Measurements from ENCODE around the gene CHST3.

Gene CHST3

DNA sequence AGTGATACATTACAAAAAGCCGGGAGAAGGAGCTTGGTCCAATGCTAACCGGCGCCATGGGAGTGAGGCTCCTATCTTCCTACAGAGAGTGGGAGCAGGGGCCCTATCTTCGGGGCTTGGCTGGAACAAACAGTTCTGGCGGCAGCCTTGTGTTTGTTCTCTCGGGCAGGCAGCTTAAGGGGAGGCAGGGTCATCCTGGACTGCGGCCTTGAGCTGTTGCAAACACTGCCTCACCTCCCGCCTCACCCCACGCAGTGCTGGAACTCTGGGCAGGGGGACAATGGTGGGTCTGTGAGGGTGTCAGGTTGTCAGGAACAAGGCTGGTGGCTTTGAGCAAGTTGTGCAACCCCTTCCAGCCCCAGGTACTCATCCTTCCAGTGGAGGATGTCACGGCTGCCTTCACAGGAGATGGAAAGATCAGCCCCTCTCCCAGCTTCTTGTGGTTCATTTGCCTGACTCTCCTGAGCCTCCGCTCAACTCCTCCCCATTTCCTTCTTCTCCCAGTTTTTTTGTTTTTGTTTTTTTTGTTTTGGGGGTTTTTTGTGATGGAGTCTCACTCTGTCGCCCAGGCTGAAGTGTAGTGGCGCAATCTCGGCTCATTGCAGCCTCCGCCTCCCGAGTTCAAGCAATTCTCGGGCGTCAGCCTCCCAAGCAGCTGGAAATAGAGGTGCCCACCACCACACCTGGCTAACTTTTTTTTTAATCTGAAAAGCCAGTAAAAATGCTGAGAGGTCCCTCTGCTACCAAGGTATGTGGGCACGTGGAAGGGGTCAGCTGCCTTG is 66.8 kb downstream of the CHST3 start:
- TF ChIP-seq TCF12 (IDR thresholded peaks at IDR 0.05; ENCODE audit: low read depth) (no peak), YY1 (IDR thresholded peaks at IDR 0.05; ENCODE audit: low read depth) (no peak), CEBPB (IDR thresholded peaks at IDR 0.05) (no peak), TAF1 (IDR thresholded peaks at IDR 0.05; ENCODE audit: low read depth) (no peak), TEAD4 (IDR thresholded peaks at IDR 0.05) (no peak), CREB1 (IDR thresholded peaks at IDR 0.05; ENCODE audit: low read depth) (no peak), RAD21 (IDR thresholded peaks at IDR 0.05; ENCODE audit: low read depth) (no peak), EP300 (IDR thresholded peaks at IDR 0.05; ENCODE audit: borderline replicate concordance) (no peak)
- TF ChIP-seq, protein P1, sequence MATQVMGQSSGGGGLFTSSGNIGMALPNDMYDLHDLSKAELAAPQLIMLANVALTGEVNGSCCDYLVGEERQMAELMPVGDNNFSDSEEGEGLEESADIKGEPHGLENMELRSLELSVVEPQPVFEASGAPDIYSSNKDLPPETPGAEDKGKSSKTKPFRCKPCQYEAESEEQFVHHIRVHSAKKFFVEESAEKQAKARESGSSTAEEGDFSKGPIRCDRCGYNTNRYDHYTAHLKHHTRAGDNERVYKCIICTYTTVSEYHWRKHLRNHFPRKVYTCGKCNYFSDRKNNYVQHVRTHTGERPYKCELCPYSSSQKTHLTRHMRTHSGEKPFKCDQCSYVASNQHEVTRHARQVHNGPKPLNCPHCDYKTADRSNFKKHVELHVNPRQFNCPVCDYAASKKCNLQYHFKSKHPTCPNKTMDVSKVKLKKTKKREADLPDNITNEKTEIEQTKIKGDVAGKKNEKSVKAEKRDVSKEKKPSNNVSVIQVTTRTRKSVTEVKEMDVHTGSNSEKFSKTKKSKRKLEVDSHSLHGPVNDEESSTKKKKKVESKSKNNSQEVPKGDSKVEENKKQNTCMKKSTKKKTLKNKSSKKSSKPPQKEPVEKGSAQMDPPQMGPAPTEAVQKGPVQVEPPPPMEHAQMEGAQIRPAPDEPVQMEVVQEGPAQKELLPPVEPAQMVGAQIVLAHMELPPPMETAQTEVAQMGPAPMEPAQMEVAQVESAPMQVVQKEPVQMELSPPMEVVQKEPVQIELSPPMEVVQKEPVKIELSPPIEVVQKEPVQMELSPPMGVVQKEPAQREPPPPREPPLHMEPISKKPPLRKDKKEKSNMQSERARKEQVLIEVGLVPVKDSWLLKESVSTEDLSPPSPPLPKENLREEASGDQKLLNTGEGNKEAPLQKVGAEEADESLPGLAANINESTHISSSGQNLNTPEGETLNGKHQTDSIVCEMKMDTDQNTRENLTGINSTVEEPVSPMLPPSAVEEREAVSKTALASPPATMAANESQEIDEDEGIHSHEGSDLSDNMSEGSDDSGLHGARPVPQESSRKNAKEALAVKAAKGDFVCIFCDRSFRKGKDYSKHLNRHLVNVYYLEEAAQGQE (IDR thresholded peaks at IDR 0.05; ENCODE audit: low read depth) = no peak
- TF ChIP-seq, protein P2, sequence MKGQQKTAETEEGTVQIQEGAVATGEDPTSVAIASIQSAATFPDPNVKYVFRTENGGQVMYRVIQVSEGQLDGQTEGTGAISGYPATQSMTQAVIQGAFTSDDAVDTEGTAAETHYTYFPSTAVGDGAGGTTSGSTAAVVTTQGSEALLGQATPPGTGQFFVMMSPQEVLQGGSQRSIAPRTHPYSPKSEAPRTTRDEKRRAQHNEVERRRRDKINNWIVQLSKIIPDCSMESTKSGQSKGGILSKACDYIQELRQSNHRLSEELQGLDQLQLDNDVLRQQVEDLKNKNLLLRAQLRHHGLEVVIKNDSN (IDR thresholded peaks at IDR 0.05) = no peak

DNA sequence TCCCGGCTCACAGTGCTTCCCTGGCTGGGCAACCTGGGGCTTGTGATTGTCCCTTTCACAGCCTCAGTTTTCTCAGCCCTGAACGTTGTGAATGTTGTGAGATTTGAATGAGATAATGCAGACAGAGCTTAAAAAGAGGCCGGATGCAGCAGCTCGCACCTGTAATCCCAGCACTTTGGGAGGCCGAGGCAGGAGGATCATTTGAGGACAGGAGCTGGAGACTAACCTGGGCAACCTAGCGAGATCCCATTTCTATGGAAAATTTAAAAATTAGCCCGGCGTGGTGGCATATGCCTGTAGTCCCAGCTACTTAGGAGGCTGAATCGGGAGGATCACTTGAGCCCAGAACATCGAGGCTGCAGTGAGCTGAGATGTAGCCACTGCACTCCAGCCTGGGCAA is 67.5 kb downstream of the CHST3 start:
- TF ChIP-seq CEBPB (IDR thresholded peaks at IDR 0.05) = no peak
- no peak for TF ChIP-seq FOXM1 (IDR thresholded peaks at IDR 0.05; ENCODE audit: borderline replicate concordance, low read depth)
- TF ChIP-seq, protein P3, sequence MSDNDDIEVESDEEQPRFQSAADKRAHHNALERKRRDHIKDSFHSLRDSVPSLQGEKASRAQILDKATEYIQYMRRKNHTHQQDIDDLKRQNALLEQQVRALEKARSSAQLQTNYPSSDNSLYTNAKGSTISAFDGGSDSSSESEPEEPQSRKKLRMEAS (IDR thresholded peaks at IDR 0.05) = no peak
- TF ChIP-seq CREB1 (IDR thresholded peaks at IDR 0.05; ENCODE audit: low read depth) = no peak
- TF ChIP-seq NFIC (IDR thresholded peaks at IDR 0.05) = no peak
- TF ChIP-seq RAD21 (IDR thresholded peaks at IDR 0.05; ENCODE audit: low read depth) = no peak
- TF ChIP-seq, protein P2 (IDR thresholded peaks at IDR 0.05) = no peak
- no peak for TF ChIP-seq EGR1 (IDR thresholded peaks at IDR 0.05)
- TF ChIP-seq TCF12 (IDR thresholded peaks at IDR 0.05; ENCODE audit: low read depth) = no peak
- TF ChIP-seq YY1 (IDR thresholded peaks at IDR 0.05; ENCODE audit: low read depth) = no peak
- TF ChIP-seq EP300 (IDR thresholded peaks at IDR 0.05; ENCODE audit: borderline replicate concordance) = no peak
- no peak for TF ChIP-seq TEAD4 (IDR thresholded peaks at IDR 0.05)
- TF ChIP-seq ZBTB7A (IDR thresholded peaks at IDR 0.05; ENCODE audit: low read depth) = no peak
- no peak for TF ChIP-seq TAF1 (IDR thresholded peaks at IDR 0.05; ENCODE audit: low read depth)

DNA sequence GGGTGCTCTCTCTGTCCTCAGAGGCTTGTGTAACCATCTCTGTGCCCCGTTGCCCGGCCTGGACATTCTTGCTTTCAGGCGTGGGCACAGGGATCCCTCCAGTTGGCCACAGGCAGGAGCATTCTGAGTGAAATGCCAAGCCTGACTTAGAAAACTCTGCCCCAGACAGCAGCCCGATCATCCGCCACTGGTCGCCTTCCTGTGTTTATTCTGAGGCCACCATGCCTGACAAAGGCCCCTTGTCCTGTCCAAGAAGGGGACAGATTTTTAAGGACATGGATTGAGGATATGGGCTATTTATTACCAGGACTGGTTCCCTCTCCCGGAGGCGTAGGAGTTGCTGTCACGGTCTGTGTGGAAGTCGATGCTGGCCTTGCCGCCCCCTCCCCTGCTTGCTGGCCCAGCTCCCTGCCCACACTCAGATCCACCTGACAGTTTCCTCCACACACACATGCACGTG is 69.9 kb downstream of the CHST3 start:
- TF ChIP-seq RAD21 (IDR thresholded peaks at IDR 0.05; ENCODE audit: low read depth) (no peak), ZBTB7A (IDR thresholded peaks at IDR 0.05; ENCODE audit: low read depth) (no peak), TCF12 (IDR thresholded peaks at IDR 0.05; ENCODE audit: low read depth) (no peak), CREB1 (IDR thresholded peaks at IDR 0.05; ENCODE audit: low read depth) (no peak), YY1 (IDR thresholded peaks at IDR 0.05; ENCODE audit: low read depth) (no peak), TAF1 (IDR thresholded peaks at IDR 0.05; ENCODE audit: low read depth) (no peak), CEBPB (IDR thresholded peaks at IDR 0.05) (no peak), EGR1 (IDR thresholded peaks at IDR 0.05) (no peak), FOXM1 (IDR thresholded peaks at IDR 0.05; ENCODE audit: borderline replicate concordance, low read depth) (no peak), EP300 (IDR thresholded peaks at IDR 0.05; ENCODE audit: borderline replicate concordance) (no peak)
- TF ChIP-seq, protein P3 (IDR thresholded peaks at IDR 0.05) = no peak
- TF ChIP-seq, protein P2 (IDR thresholded peaks at IDR 0.05) = no peak

DNA sequence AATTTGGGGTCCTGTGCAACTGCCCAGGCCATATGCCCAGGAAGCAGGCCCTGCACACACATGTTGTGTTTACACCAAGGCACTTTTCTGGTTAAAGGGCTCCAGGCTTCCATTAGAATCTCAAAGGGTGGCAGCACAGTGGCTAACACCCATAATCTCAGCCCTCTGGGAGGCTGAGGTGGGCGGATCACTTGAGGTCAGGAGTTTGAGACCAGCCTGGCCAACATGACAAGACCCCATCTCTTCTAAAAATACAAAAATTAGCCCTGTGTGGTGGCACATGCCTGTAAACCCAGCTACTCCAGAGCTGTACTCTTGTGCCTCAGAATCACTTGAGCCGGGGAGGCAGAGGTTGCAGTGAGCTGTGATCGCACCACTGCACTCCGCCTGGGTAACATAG is 70.6 kb downstream of the CHST3 start:
- TF ChIP-seq FOXM1 (IDR thresholded peaks at IDR 0.05; ENCODE audit: borderline replicate concordance, low read depth) (no peak), EGR1 (IDR thresholded peaks at IDR 0.05) (no peak), TCF12 (IDR thresholded peaks at IDR 0.05; ENCODE audit: low read depth) (no peak), TEAD4 (IDR thresholded peaks at IDR 0.05) (no peak), EP300 (IDR thresholded peaks at IDR 0.05; ENCODE audit: borderline replicate concordance) (no peak), RAD21 (IDR thresholded peaks at IDR 0.05; ENCODE audit: low read depth) (no peak)
- TF ChIP-seq, protein P3 (IDR thresholded peaks at IDR 0.05) = no peak

DNA sequence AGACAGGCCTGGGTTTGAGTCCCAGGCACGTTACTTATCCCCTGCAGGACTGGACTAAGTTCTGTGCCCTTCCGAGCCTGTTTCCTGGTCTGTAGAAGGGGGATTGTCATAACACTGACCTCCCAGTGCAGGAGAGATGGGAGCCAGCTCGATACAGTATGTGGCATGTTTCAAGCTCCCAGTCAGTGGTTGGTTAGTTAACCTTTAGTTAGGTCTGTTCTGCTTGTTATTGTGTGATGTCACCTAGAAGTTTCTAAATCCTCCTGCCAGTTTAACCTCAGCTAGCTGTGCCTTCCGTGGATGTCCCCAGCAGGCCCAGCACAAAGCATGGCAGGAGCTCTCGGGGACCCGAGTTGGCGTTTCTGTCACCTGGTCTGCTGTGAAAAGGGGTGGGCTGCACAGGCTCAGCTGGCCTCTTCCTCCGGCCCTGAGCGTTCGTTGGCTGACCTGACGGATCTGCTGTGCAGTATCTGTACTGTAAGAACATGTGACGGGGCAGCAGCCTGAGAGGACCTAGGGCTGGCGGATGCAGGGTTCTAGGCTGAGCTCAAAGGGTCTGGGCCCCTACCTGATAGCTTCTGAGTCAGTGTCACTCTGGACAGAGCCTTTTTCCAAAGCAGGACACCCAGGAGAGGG is 71.2 kb downstream of the CHST3 start:
- no peak for TF ChIP-seq CREB1 (IDR thresholded peaks at IDR 0.05; ENCODE audit: low read depth)
- TF ChIP-seq ZBTB7A (IDR thresholded peaks at IDR 0.05; ENCODE audit: low read depth) = no peak
- no peak for TF ChIP-seq EGR1 (IDR thresholded peaks at IDR 0.05)
- TF ChIP-seq TCF12 (IDR thresholded peaks at IDR 0.05; ENCODE audit: low read depth) = no peak
- TF ChIP-seq YY1 (IDR thresholded peaks at IDR 0.05; ENCODE audit: low read depth) = no peak
- TF ChIP-seq, protein P3 (IDR thresholded peaks at IDR 0.05) = no peak
- TF ChIP-seq EP300 (IDR thresholded peaks at IDR 0.05; ENCODE audit: borderline replicate concordance) = no peak
- TF ChIP-seq, protein P1 (IDR thresholded peaks at IDR 0.05; ENCODE audit: low read depth) = no peak
- no peak for TF ChIP-seq TAF1 (IDR thresholded peaks at IDR 0.05; ENCODE audit: low read depth)
- TF ChIP-seq TEAD4 (IDR thresholded peaks at IDR 0.05) = no peak
- no peak for TF ChIP-seq CEBPB (IDR thresholded peaks at IDR 0.05)
- TF ChIP-seq RAD21 (IDR thresholded peaks at IDR 0.05; ENCODE audit: low read depth) = no peak
- no peak for TF ChIP-seq NFIC (IDR thresholded peaks at IDR 0.05)
- TF ChIP-seq, protein P2 (IDR thresholded peaks at IDR 0.05) = no peak
- TF ChIP-seq FOXM1 (IDR thresholded peaks at IDR 0.05; ENCODE audit: borderline replicate concordance, low read depth) = no peak
